ENCODE data around the gene UBE2G1.

UBE2G1 gene

DNA sequence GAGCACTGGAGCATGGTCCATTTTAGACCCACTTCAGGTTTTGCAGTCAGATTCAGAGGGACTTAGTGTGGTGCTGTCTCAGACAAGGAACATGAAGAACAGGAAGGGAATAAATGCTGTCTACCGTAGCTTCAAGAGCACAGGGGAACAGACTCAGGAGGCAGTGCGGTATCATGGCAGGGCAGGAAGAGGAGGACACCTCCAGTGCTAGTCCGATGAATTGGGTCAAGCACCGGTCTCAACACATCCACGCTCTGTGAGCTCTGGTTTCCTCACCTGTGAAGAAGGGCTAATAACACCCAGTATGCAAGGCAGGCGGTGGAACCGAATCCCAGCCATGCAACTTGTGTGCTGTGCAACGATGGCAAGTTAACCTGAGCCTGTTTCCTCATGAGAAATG lies 99.1 kb downstream of the UBE2G1 start:
- no peaks in the 10 kb centered on the region for H3K27me3 ChIP-seq (ENCODE audit: low read depth, low read length)
- no peaks in the 10 kb centered on the region for H4K20me1 ChIP-seq (ENCODE audit: insufficient read depth, low read length)
- H3K9ac ChIP-seq (ENCODE audit: low read length), result no peak overlapping the region
- H3K27ac ChIP-seq (ENCODE audit: low read length), result no peak overlapping the region
- H3K9me3 ChIP-seq (ENCODE audit: insufficient read depth, low read length), result no peaks in the 10 kb centered on the region
- H3K4me3 ChIP-seq (ENCODE audit: low read length), result no peak overlapping the region
- H3K4me1 ChIP-seq (ENCODE audit: low read length), result peaks cover 31% of the 10 kb centered on the region
- no peak overlapping the region for H2AFZ ChIP-seq (ENCODE audit: low read depth, low read length)
- H3K36me3 ChIP-seq (replicated peaks; ENCODE audit: low read depth, low read length), result peaks cover 3% of the 10 kb centered on the region
- no peak for TF ChIP-seq EZH2phosphoT487 (IDR thresholded peaks at IDR 0.05; ENCODE audit: low read depth)
- H3K4me2 ChIP-seq (ENCODE audit: low read length), result no peak overlapping the region
- H3K79me2 ChIP-seq (ENCODE audit: low read length), result peaks cover 13% of the 10 kb centered on the region

DNA sequence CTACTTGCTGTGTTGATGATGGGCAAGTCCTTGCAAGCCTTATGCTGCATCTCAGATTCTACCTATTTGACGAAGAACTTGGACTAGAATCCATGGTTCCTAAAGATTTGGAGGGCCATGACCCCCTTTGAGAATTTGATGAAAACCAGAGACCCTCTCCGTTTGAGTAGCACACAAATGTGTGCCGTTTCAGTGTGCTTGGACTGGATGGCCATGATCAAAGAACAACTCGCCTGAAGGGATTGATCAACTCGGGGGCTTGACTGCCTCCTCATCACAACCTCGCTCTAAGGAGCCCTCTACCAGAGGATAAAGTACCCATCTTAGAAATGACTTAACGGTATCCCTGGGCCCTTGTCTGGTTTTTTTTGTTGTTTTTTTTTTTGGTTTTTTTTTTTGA lies 99.9 kb downstream of the UBE2G1 start:
- no peak overlapping the region for H3K9ac ChIP-seq (ENCODE audit: low read length)
- H3K4me2 ChIP-seq (ENCODE audit: low read length), result no peak overlapping the region
- H2AFZ ChIP-seq (ENCODE audit: low read depth, low read length), result no peak overlapping the region
- no peak overlapping the region for H3K27ac ChIP-seq (ENCODE audit: low read length)
- no peaks in the 10 kb centered on the region for H3K9me3 ChIP-seq (ENCODE audit: insufficient read depth, low read length)
- no peak for TF ChIP-seq EZH2phosphoT487 (IDR thresholded peaks at IDR 0.05; ENCODE audit: low read depth)
- TF ChIP-seq, protein P1, sequence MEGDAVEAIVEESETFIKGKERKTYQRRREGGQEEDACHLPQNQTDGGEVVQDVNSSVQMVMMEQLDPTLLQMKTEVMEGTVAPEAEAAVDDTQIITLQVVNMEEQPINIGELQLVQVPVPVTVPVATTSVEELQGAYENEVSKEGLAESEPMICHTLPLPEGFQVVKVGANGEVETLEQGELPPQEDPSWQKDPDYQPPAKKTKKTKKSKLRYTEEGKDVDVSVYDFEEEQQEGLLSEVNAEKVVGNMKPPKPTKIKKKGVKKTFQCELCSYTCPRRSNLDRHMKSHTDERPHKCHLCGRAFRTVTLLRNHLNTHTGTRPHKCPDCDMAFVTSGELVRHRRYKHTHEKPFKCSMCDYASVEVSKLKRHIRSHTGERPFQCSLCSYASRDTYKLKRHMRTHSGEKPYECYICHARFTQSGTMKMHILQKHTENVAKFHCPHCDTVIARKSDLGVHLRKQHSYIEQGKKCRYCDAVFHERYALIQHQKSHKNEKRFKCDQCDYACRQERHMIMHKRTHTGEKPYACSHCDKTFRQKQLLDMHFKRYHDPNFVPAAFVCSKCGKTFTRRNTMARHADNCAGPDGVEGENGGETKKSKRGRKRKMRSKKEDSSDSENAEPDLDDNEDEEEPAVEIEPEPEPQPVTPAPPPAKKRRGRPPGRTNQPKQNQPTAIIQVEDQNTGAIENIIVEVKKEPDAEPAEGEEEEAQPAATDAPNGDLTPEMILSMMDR (IDR thresholded peaks at IDR 0.05; ENCODE audit: low read depth, low read length), result no peak
- no peaks in the 10 kb centered on the region for H3K36me3 ChIP-seq (replicated peaks; ENCODE audit: low read depth, low read length)
- peaks cover 22% of the 10 kb centered on the region for H3K79me2 ChIP-seq (ENCODE audit: low read length)
- no peaks in the 10 kb centered on the region for H4K20me1 ChIP-seq (ENCODE audit: insufficient read depth, low read length)
- H3K4me3 ChIP-seq (ENCODE audit: low read length), result no peak overlapping the region
- H3K4me1 ChIP-seq (ENCODE audit: low read length), result peaks cover 33% of the 10 kb centered on the region
- H3K27me3 ChIP-seq (ENCODE audit: low read depth, low read length), result no peaks in the 10 kb centered on the region

GRCh38 chr17:4263282-4264215 lies 102.9 kb downstream of the UBE2G1 start, which contains the start of gene ANKFY1:
Gene ANKFY1, minus strand, starts transcription at chr17:4263979. Its CDS starts 38 bp downstream, at chr17:4263941.
- no peaks in the 10 kb centered on the region for H4K20me1 ChIP-seq (ENCODE audit: insufficient read depth, low read length)
- peak within 1 kb of the TSS; percentile 76 for H3K9ac ChIP-seq (ENCODE audit: low read length)
- H3K36me3 ChIP-seq (replicated peaks; ENCODE audit: low read depth, low read length), result peaks cover 7% of the 10 kb centered on the region
- no peaks in the 10 kb centered on the region for H3K9me3 ChIP-seq (ENCODE audit: insufficient read depth, low read length)
- H3K27ac ChIP-seq (ENCODE audit: low read length), result peak within 1 kb of the TSS; percentile 30
- H3K4me2 ChIP-seq (ENCODE audit: low read length), result peak within 1 kb of the TSS; percentile 97
- H3K4me1 ChIP-seq (ENCODE audit: low read length), result peaks cover 12% of the 10 kb centered on the region
- no peaks in the 10 kb centered on the region for H3K27me3 ChIP-seq (ENCODE audit: low read depth, low read length)
- peak within 1 kb of the TSS; percentile 81 for H2AFZ ChIP-seq (ENCODE audit: low read depth, low read length)
- TF ChIP-seq, protein P1 (IDR thresholded peaks at IDR 0.05; ENCODE audit: low read depth, low read length), result no peak
- no peak for TF ChIP-seq EZH2phosphoT487 (IDR thresholded peaks at IDR 0.05; ENCODE audit: low read depth)
- peaks cover 42% of the 10 kb centered on the region for H3K79me2 ChIP-seq (ENCODE audit: low read length)
- H3K4me3 ChIP-seq (ENCODE audit: low read length), result peak within 1 kb of the TSS; percentile 89

- Histone ChIP-seq H3K36me3 (replicated peaks; ENCODE audit: low read depth, low read length) (peaks cover 7% of the 10 kb centered on the region), H3K9ac (ENCODE audit: low read length) (peak overlapping the region; percentile 76), H3K4me3 (ENCODE audit: low read length) (peak overlapping the region; percentile 89), H3K4me1 (ENCODE audit: low read length) (peaks cover 12% of the 10 kb centered on the region), H4K20me1 (ENCODE audit: insufficient read depth, low read length) (no peaks in the 10 kb centered on the region), H3K4me2 (ENCODE audit: low read length) (peak overlapping the region; percentile 97), H3K27me3 (ENCODE audit: low read depth, low read length) (no peaks in the 10 kb centered on the region), H2AFZ (ENCODE audit: low read depth, low read length) (no peak overlapping the region), H3K27ac (ENCODE audit: low read length) (no peak overlapping the region), H3K79me2 (ENCODE audit: low read length) (peaks cover 45% of the 10 kb centered on the region), H3K9me3 (ENCODE audit: insufficient read depth, low read length) (no peaks in the 10 kb centered on the region)
- TF ChIP-seq, protein P1 (IDR thresholded peaks at IDR 0.05; ENCODE audit: low read depth, low read length), result no peak
- no peak for TF ChIP-seq EZH2phosphoT487 (IDR thresholded peaks at IDR 0.05; ENCODE audit: low read depth)
These were observed 103.8 kb downstream of the UBE2G1 start for GRCh38 chr17:4262703-4263102.

All from OCI-LY3 (cell line).